HCT116 (cell line): ENCODE data around the gene TRAF3IP1. TPM values are rescaled to one million over a fixed set of nuclear protein-coding genes. Genes with fewer than 3 reads are reported as not detected.

Experiments used
- ATAC-seq: fragments of 200-7000 bp; cut with Tn5 transposase; 2 replicates; pipeline ENCODE4 v1.9.1; 2020; ENCODE audit warnings: mild to moderate bottlenecking, moderate library complexity
- BruUV-seq: library from RNA; stranded (reverse); fragments of 400-500 nt; replicated peaks from 2 replicates; lab custom pipeline; 2021; lab: Mats Ljungman, UMichigan
- CTCF ChIA-PET: fragments of 300-600 bp; sonication (Branson Sonifier 250); formaldehyde crosslinking; loops from one replicate; lab custom pipeline; 2021; ENCODE audit warnings: antibody characterized with exemption; lab: Charles Lee
- POLR2A ChIA-PET: fragments of 300-600, 350-600 bp; sonication (Branson Sonifier 250); formaldehyde crosslinking; loops from one replicate; lab custom pipeline; 2021; ENCODE audit warnings: antibody characterized with exemption; lab: Charles Lee
- RAD21 ChIA-PET, 2 experiments: fragments of 300-600 bp; sonication (Branson Sonifier 250); formaldehyde crosslinking; loops; one replicate each; lab custom pipeline; 2023; ENCODE audit warnings: low total read pairs in 2 of 2; ENCODE audit not compliant: uncharacterized antibody in 2 of 2, unreplicated experiment in 2 of 2, low non-redundant PET in 1 of 2; lab: Charles Lee
- DNase-seq: peaks from one replicate; pipeline ENCODE4 v3.0.0-alpha.2; 2010; ENCODE audit warnings: low read depth, low spot score
- H2AFZ ChIP-seq: fragments of 200-600 bp; shearing (Covaris generic), sonication (generic); 2 replicates; pipeline ENCODE4 v1.6.1; 2017; ENCODE audit warnings: low read depth, mixed run types, mixed read lengths, antibody characterized with exemption, low read length; ENCODE audit not compliant: poor library complexity, severe bottlenecking
- H3K27ac ChIP-seq: 2 replicates; pipeline ENCODE4 v1.5.1; 2012; ENCODE audit warnings: low read depth, low read length
- H3K27me3 ChIP-seq: fragments of 200-600 bp; sonication (generic); 2 replicates; pipeline ENCODE4 v1.6.1; 2016; ENCODE audit warnings: mixed run types, low read length, mixed read lengths; ENCODE audit not compliant: insufficient read depth
- H3K36me3 ChIP-seq, 2 experiments: fragments of 200-500 bp in 1 of 2; fragments of 200-600 bp in 1 of 2; sonication (Bioruptor generic) in 1 of 2; sonication (generic) in 1 of 2; 2 replicates each; pipeline versions ENCODE4 v1.5.1 to v1.6.1; 2014 to 2016; ENCODE audit warnings: low read length in 2 of 2, inconsistent platforms in 1 of 2, mixed read lengths in 1 of 2, mixed run types in 1 of 2; ENCODE audit not compliant: insufficient read depth in 2 of 2, control insufficient read depth in 1 of 2
- H3K4me1 ChIP-seq, 2 experiments: fragments of 200-600 bp in 1 of 2; sonication (generic) in 1 of 2; 2 replicates each; pipeline versions ENCODE4 v1.5.1 to v1.6.1; 2012 to 2017; ENCODE audit warnings: low read length in 2 of 2, inconsistent platforms in 1 of 2, mild to moderate bottlenecking in 1 of 2, mixed read lengths in 1 of 2, mixed run types in 1 of 2, moderate library complexity in 1 of 2; ENCODE audit not compliant: insufficient read depth in 2 of 2, control insufficient read depth in 1 of 2
- H3K4me2 ChIP-seq: fragments of 200-600 bp; sonication (generic); 2 replicates; pipeline ENCODE4 v1.6.1; 2017; ENCODE audit warnings: mixed run types, low read length, mixed read lengths
- H3K4me3 ChIP-seq, 2 experiments: fragments of 200-600 bp in 1 of 2; sonication (generic) in 1 of 2; replicated peaks in 1 of 2; 2 replicates each; pipeline ENCODE4 v1.5.1; 2011 to 2016; ENCODE audit warnings: low read length in 2 of 2, control low read depth in 1 of 2, low read depth in 1 of 2, mild to moderate bottlenecking in 1 of 2, mixed read lengths in 1 of 2, mixed run types in 1 of 2
- H3K79me2 ChIP-seq: fragments of 200-600 bp; sonication (generic); 2 replicates; pipeline ENCODE4 v1.6.1; 2017; ENCODE audit warnings: mild to moderate bottlenecking, mixed run types, low read length, moderate library complexity, mixed read lengths; ENCODE audit not compliant: insufficient read depth
- H3K9ac ChIP-seq: fragments of 200-600 bp; sonication (generic); 2 replicates; pipeline ENCODE4 v1.6.1; 2016; ENCODE audit warnings: low read length, mixed read lengths
- H3K9me2 ChIP-seq: fragments of 200-600 bp; sonication (generic), shearing (Covaris generic); 2 replicates; pipeline ENCODE4 v1.6.1; 2017; ENCODE audit warnings: mixed run types, mild to moderate bottlenecking, moderate library complexity; ENCODE audit not compliant: insufficient read depth
- H3K9me3 ChIP-seq, 2 experiments: fragments of 200-500 bp in 1 of 2; fragments of 200-600 bp in 1 of 2; sonication (Bioruptor generic) in 1 of 2; sonication (generic) in 1 of 2; 2 replicates each; pipeline ENCODE4 v1.6.1; 2014 to 2017; ENCODE audit warnings: low read length in 2 of 2, mixed read lengths in 2 of 2, inconsistent platforms in 1 of 2, low read depth in 1 of 2, mild to moderate bottlenecking in 1 of 2, mixed run types in 1 of 2, moderate library complexity in 1 of 2; ENCODE audit not compliant: control insufficient read depth in 1 of 2, insufficient read depth in 1 of 2
- H4K20me1 ChIP-seq: fragments of 200-600 bp; sonication (generic), shearing (Covaris generic); 2 replicates; pipeline ENCODE4 v1.6.1; 2017; ENCODE audit warnings: mixed run types, mild to moderate bottlenecking, moderate library complexity; ENCODE audit not compliant: insufficient read depth
- CBX3 ChIP-seq: IDR thresholded peaks from 2 replicates; pipeline ENCODE4 v1.6.1; 2012; ENCODE audit warnings: low read depth
- ELF1 ChIP-seq: IDR thresholded peaks from 2 replicates; pipeline ENCODE4 v1.6.1; 2012; ENCODE audit warnings: low read depth, borderline replicate concordance
- EZH2 ChIP-seq: fragments of 200-600 bp; sonication (generic); IDR thresholded peaks from 2 replicates; pipeline ENCODE4 v1.6.1; 2017; ENCODE audit warnings: antibody characterized with exemption, mixed run types
- FOSL1 ChIP-seq: IDR thresholded peaks from 2 replicates; pipeline ENCODE4 v1.6.1; 2012; ENCODE audit warnings: low read depth
- POLR2AphosphoS5 ChIP-seq: IDR thresholded peaks from 2 replicates; pipeline ENCODE4 v1.6.1; 2011; ENCODE audit warnings: mild to moderate bottlenecking, low read depth, low read length, moderate library complexity
- SIN3A ChIP-seq: IDR thresholded peaks from 2 replicates; pipeline ENCODE4 v1.6.1; 2012; ENCODE audit warnings: low read depth
- SRF ChIP-seq: IDR thresholded peaks from 2 replicates; pipeline ENCODE4 v1.6.1; 2012; ENCODE audit warnings: low read depth
- TCF7L2 ChIP-seq: IDR thresholded peaks from 2 replicates; pipeline ENCODE4 v1.7.0; 2011; ENCODE audit warnings: borderline replicate concordance, inconsistent platforms; ENCODE audit not compliant: insufficient read depth, insufficient read length; ENCODE audit errors: extremely low read depth
- YY1 ChIP-seq: IDR thresholded peaks from 2 replicates; pipeline ENCODE4 v1.6.1; 2011; ENCODE audit warnings: low read length, low read depth, moderate library complexity, mild to moderate bottlenecking; ENCODE audit not compliant: insufficient replicate concordance; ENCODE audit errors: extremely low read depth
- ZFX ChIP-seq: fragments of 450-650 bp; IDR thresholded peaks from 2 replicates; pipeline ENCODE4 v1.6.1; 2017
- intact Hi-C: fragments of 100-400 bp; cut with micrococcal nuclease; formaldehyde crosslinking; loops from 2 replicates; pipeline ENCODE4 v1.10.0; 2022
- total RNA-seq: library from RNA; stranded (reverse); gene quantifications from one replicate; pipeline ENCODE4 v1.2.1, GENCODE V29; 2021; ENCODE audit not compliant: unreplicated experiment
- TF ChIP-seq, protein P1 (sequence below): IDR thresholded peaks from 2 replicates; pipeline ENCODE4 v1.6.1; 2012
- TF ChIP-seq, protein P2 (sequence below): IDR thresholded peaks from 2 replicates; pipeline ENCODE4 v1.6.1; 2012
- TF ChIP-seq, protein P3 (sequence below): IDR thresholded peaks from 2 replicates; pipeline ENCODE4 v1.6.1; 2011; ENCODE audit warnings: mild to moderate bottlenecking, low read length, moderate library complexity; ENCODE audit not compliant: insufficient replicate concordance; ENCODE audit errors: extremely low read depth
- TF ChIP-seq, protein P4 (sequence below): IDR thresholded peaks from 2 replicates; pipeline ENCODE4 v1.6.1; 2012; ENCODE audit warnings: low read depth

Gene TRAF3IP1
- total RNA-seq, 1 experiment from 2014 or later: 19.4 TPM

DNA sequence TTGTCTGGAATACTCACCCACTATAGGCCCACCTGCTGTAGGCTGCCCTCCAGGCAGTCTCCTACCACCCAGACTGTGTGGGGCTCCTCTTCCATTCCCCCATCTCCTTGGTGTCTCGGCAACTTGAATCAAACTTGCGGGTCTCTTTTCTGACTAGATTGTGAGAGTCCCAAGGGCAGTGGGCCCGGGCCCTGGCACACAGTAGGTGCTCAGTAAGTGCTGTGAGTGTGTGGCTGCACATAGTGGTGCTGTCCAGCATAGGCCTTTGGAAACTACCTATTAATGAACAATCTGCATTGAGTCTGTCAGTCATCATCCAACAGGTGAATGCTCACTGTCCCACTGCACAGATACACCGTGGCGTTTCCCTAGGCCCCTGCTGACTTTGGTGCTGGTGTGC, 62.8 kb downstream of the TRAF3IP1 start:
- H4K20me1 ChIP-seq: no peaks in the 10 kb centered on the region
- H3K36me3 ChIP-seq: no peaks in the 10 kb centered on the region
- no peak for DNase-seq
- H3K4me1 ChIP-seq: peaks cover 30 to 32% of the 10 kb centered on the region in 2 experiments
- no peak overlapping the region for H3K27ac ChIP-seq
- H3K4me3 ChIP-seq: no peak overlapping the region
- no peak for TF ChIP-seq CBX3
- no peak for TF ChIP-seq ELF1
- TF ChIP-seq SIN3A: no peak
- TF ChIP-seq, protein P1, sequence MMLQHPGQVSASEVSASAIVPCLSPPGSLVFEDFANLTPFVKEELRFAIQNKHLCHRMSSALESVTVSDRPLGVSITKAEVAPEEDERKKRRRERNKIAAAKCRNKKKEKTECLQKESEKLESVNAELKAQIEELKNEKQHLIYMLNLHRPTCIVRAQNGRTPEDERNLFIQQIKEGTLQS: no peak
- no peak for TF ChIP-seq FOSL1
- TF ChIP-seq, protein P2, sequence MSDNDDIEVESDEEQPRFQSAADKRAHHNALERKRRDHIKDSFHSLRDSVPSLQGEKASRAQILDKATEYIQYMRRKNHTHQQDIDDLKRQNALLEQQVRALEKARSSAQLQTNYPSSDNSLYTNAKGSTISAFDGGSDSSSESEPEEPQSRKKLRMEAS: no peak
- no peak for TF ChIP-seq POLR2AphosphoS5
- TF ChIP-seq SRF: no peak
- no peak for TF ChIP-seq TCF7L2
- TF ChIP-seq, all 23 proteins: peak for 0
- ChIA-PET RAD21 (no interaction called here), CTCF (no interaction called here), POLR2A (no interaction called here)
- intact Hi-C loops: no loop called here
- no TSS peak for BruUV-seq
- H2AFZ ChIP-seq: no peak overlapping the region
- H3K9me2 ChIP-seq: no peaks in the 10 kb centered on the region
- no peak overlapping the region for H3K4me2 ChIP-seq
- ATAC-seq: no peak
- no peaks in the 10 kb centered on the region for H3K27me3 ChIP-seq
- H3K9me3 ChIP-seq: no peaks in the 10 kb centered on the region
- H3K9ac ChIP-seq: no peak overlapping the region
- no peaks in the 10 kb centered on the region for H3K79me2 ChIP-seq

DNA sequence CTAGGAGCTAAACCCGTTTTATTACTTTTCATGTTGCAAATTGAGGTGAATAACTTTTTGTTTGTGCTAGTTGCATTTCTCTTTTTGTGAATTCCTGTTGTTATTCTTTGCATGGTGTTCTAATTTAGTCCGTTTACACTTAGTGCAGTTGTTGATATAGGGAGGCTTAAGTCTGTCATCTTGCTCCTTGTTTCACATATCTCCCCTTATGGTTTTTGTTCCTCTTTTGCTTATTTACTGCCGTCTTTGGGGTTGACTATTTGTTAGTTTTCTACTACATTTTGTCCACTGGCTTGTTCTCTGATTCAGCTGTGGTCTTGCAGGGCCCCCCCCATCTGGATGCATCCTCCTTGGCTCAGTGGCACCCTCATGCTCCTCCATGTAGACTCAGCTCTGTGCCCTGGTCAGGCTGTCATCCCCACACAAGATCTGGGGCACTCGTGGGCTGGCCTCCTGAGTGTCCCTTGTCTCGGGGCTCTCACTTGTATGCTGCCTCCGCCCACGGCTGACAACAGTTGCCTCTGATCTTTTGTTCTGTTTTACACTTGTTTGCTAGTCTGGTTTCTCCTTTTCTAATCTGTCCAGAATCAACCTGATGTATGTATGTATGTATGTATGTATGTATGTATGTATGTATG, 63.5 kb downstream of the TRAF3IP1 start:
- intact Hi-C loops: no loop called here
- ChIA-PET POLR2A (no interaction called here), RAD21 (no interaction called here), CTCF (no interaction called here)
- Histone ChIP-seq H3K9ac (no peak overlapping the region), H3K9me3 (no peaks in the 10 kb centered on the region), H3K4me3 (no peak overlapping the region), H3K79me2 (no peaks in the 10 kb centered on the region), H2AFZ (no peak overlapping the region), H3K4me2 (no peak overlapping the region), H4K20me1 (no peaks in the 10 kb centered on the region), H3K9me2 (no peaks in the 10 kb centered on the region), H3K36me3 (no peaks in the 10 kb centered on the region), H3K27ac (no peak overlapping the region), H3K27me3 (no peaks in the 10 kb centered on the region), H3K4me1 (peaks cover 28% of the 10 kb centered on the region in 2 experiments)
- ATAC-seq: no peak
- BruUV-seq: no TSS peak
- no peak for DNase-seq
- TF ChIP-seq TCF7L2 (no peak), EZH2 (no peak), YY1 (no peak), ZFX (no peak)
- TF ChIP-seq, protein P3, sequence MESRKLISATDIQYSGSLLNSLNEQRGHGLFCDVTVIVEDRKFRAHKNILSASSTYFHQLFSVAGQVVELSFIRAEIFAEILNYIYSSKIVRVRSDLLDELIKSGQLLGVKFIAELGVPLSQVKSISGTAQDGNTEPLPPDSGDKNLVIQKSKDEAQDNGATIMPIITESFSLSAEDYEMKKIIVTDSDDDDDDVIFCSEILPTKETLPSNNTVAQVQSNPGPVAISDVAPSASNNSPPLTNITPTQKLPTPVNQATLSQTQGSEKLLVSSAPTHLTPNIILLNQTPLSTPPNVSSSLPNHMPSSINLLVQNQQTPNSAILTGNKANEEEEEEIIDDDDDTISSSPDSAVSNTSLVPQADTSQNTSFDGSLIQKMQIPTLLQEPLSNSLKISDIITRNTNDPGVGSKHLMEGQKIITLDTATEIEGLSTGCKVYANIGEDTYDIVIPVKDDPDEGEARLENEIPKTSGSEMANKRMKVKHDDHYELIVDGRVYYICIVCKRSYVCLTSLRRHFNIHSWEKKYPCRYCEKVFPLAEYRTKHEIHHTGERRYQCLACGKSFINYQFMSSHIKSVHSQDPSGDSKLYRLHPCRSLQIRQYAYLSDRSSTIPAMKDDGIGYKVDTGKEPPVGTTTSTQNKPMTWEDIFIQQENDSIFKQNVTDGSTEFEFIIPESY: no peak
- TF ChIP-seq, protein P1: no peak
- TF ChIP-seq, protein P4, sequence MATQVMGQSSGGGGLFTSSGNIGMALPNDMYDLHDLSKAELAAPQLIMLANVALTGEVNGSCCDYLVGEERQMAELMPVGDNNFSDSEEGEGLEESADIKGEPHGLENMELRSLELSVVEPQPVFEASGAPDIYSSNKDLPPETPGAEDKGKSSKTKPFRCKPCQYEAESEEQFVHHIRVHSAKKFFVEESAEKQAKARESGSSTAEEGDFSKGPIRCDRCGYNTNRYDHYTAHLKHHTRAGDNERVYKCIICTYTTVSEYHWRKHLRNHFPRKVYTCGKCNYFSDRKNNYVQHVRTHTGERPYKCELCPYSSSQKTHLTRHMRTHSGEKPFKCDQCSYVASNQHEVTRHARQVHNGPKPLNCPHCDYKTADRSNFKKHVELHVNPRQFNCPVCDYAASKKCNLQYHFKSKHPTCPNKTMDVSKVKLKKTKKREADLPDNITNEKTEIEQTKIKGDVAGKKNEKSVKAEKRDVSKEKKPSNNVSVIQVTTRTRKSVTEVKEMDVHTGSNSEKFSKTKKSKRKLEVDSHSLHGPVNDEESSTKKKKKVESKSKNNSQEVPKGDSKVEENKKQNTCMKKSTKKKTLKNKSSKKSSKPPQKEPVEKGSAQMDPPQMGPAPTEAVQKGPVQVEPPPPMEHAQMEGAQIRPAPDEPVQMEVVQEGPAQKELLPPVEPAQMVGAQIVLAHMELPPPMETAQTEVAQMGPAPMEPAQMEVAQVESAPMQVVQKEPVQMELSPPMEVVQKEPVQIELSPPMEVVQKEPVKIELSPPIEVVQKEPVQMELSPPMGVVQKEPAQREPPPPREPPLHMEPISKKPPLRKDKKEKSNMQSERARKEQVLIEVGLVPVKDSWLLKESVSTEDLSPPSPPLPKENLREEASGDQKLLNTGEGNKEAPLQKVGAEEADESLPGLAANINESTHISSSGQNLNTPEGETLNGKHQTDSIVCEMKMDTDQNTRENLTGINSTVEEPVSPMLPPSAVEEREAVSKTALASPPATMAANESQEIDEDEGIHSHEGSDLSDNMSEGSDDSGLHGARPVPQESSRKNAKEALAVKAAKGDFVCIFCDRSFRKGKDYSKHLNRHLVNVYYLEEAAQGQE: no peak
